HFF-Myc (cell line): ENCODE measurements around the gene CNTN2.

Experiments
- DNase-seq: peaks from one replicate; pipeline ENCODE4 v3.0.0-alpha.2; 2011; ENCODE audit warnings: low read depth; ENCODE audit errors: extremely low read depth
- H3K4me3 ChIP-seq: replicated peaks from 2 replicates; pipeline ENCODE4 v1.5.1; 2011; ENCODE audit warnings: low read depth, mild to moderate bottlenecking, control low read depth, low read length
- CTCF ChIP-seq: IDR thresholded peaks from 2 replicates; pipeline ENCODE4 v1.5.1; 2012; ENCODE audit warnings: mild to moderate bottlenecking, low read depth, low read length, control low read depth; ENCODE audit errors: missing control alignments

CNTN2 gene

DNA sequence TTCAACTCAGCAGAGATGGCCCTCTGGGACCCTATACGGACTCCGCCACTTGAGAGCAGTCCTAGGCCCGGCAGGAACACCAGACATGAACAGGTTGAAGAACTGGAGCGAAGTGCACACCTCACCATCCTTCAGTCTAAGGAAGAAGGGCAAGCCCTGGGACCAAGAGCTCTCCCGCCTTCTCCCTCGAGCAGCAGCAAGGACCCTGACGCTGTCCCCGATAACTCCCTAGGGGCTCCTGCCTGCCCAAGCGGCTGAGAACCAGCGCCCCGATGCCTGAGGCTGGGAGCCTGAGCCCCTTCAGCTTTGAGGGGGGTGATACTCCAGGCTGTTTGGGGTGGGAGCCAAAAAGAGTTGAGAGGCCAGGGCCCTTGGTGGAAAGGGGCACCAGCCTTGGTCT is 31.1 kb downstream of the CNTN2 start:
- no peak for TF ChIP-seq CTCF
- H3K4me3 ChIP-seq, result no peak overlapping the region
- DNase-seq, result no peak

DNA sequence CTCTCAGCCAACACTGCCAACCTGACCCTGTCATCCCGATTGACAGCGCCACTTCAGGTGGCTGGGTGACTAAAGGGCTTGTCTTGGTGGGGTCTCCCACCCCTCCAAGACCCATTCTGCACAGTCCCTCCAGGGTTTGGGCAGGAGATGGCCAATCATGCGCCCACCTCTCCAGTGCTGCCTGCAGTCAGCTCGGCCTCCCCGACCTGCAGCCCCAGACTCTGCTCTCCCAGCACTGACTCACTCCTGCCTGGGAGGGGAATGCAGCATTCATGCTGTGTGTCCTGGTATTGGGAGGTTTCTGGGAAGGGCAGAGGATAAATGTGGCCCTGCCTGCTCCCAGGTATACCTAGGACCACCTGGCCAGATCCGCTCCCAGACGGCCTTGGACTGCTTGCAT is 31.5 kb downstream of the CNTN2 start:
- H3K4me3 ChIP-seq, result no peak overlapping the region
- TF ChIP-seq CTCF, result no peak
- DNase-seq, result no peak

GRCh38 chr1:205075642-205076155 is 32.7 kb downstream of the CNTN2 start:
- TF ChIP-seq CTCF, result no peak
- H3K4me3 ChIP-seq, result no peak overlapping the region

GRCh38 chr1:205076245-205076761 is 33.3 kb downstream of the CNTN2 start:
- TF ChIP-seq CTCF, result no peak

More at GRCh38 chr1:205075642-205076155, 32.7 kb downstream of the CNTN2 start:
- DNase-seq, result no peak

GRCh38 chr1:205077158-205077933 is 34.3 kb downstream of the CNTN2 start:
- no peak for TF ChIP-seq CTCF
- no peak for DNase-seq
- H3K4me3 ChIP-seq, result no peak overlapping the region

More at GRCh38 chr1:205076245-205076761, 33.3 kb downstream of the CNTN2 start:
- H3K4me3 ChIP-seq, result no peak overlapping the region
- no peak for DNase-seq

DNA sequence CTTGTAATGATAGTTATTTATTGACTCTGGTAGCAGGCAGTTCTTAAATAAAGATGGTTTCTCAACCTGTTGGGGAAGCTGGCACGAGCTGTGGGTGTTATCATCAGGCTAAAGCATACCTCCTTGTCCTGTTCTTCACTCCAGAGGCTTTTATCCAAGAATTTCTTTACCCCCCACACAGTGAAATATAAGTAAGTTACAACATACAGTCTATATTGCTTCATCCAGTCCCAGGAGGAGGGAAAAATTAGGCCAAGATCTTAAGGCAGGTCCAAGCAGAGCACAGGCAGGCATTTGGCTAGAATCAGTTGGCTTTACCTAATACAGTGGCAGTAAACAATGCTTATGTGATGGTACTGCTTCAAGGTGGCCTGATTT is 34.9 kb downstream of the CNTN2 start:
- DNase-seq, result no peak
- TF ChIP-seq CTCF, result no peak
- H3K4me3 ChIP-seq, result no peak overlapping the region
